Measurements from ENCODE around the gene KIF21A.
"Not testable (repeated sequence)": the region's sequence is repeated elsewhere in the genome, so short reads cannot be mapped to it uniquely, and the experiment has no call there.

Gene KIF21A

DNA sequence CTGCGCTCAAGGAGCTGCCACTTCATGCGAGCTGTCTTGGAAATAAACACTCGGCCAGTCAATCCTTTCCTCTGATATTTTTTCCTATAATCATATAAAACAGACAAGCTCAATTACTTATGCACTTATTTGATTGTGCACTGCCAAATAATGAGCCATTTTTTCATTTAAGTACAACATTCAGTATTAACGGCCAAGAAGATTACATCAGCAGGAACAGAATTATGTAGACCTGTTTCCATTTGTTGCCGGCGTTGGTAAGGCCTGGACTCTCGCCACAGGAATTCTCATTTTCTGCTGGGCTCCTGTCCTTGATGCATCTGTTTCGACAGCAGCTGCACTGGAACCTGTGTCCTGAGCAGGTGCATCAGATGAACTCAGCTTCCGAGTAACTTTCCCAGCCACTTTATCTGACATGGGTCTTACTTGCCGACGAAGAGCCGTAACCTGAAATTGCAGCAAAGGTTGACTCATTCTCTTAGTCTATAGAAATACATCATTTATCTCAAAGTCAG is 110.2 kb downstream of the KIF21A start:
- DNase-seq = no peak

DNA sequence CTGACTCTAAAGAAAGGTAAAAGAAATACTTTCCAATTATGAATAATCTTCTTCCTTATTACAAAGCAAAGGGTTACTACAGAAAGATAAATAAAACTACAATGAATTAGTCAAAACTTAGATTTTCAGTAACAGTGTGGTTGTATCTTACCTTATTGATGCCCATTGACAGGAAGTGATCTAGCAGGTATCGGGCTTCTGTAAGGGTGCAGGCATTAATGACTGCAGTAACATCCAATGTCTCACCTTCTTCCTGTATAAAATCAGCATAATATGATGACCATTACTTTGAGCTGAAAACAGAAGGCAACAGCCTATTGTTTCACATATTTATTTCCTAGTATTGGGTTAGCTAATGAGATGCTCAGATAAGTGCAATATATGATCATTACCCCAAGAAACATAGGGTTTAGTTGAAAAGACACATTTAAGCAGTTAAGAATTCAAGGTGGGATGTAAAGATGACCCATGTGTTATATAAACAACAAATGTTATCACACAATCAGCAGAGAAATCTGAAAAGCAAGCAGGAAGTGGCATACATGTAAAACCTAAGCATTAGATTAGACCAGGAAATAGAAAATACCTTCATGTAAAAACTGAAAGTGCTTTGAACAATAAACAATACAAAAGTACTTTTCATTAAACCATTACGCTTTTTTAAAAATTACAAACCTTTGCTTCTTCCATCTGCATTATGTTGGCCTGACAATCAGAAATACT is 111.2 kb downstream of the KIF21A start:
- no peak for DNase-seq

DNA sequence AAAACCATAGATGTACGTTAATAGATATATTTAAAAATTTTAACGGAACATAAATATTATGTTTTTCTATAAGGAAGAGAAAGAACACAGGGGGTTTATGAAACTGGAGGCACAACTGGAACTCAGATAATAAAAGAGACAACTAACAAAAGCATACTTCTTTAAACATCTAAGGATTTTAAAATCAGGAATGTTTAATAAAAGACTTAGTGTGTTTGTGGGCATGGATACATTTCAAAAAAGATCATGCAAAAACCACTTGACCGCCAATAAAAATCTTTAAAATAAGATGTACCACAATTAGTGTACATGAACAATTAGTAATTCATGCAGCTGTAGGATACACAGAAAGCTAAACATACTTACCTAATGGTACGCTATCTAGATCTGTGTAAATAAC is 113.0 kb downstream of the KIF21A start:
- DNase-seq = no peak

DNA sequence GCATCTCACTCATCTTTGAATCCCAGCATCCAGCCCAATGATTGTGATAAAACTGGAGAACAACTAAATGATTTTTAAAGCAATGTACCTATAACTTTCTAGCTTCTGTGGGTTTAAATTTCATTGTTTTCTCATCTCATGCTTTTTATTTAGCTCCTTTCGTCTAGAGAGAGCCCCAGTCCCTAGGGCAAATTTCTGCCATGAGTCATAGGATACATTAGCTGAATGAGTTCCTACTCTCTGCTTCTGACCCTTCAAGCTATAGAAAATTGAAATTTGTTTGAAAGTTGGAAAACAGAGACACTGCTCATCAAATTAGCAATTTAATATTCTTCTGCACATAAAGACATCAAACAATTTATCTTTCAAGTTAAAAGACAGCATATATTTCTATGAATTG is 113.9 kb downstream of the KIF21A start:
- DNase-seq = no peak

DNA sequence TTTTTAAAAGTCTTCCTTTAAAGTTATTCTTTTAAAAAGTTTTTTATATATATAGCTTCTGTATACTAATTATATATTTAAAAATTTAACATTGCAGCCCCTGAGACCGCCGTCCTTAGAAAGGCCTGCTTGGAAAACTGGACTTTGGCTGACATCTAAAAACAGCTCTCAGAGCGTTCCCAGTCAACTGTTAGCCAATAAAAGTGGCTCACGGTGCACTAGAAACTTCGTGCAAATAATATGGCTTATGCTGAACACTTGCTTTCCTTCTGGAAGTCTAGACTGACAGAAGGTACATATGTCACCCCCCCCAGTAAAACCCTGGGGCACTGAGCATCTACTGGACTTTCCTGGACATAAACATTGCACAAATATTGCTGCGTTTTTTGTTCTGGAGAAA is 115.0 kb downstream of the KIF21A start:
- DNase-seq = no peak

DNA sequence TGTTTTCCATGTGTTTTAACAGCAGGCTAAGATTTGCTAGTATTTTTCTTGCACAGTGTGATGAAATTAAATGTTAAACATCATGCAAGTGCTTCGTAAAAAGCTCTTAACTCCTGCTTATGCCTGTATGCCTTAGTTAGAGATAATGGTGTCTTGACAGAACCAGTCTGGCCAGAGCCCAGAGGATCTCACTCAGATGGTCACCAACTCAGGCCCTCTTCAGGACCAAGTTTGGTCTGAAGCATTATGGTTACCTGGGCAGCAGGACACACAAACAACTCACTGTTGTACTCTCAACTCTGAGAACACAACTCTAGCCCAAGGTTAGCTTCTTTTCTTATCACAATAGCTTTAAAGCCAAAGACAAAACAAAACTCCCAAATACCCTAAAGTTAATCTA is 115.4 kb downstream of the KIF21A start:
- DNase-seq = no peak

DNA sequence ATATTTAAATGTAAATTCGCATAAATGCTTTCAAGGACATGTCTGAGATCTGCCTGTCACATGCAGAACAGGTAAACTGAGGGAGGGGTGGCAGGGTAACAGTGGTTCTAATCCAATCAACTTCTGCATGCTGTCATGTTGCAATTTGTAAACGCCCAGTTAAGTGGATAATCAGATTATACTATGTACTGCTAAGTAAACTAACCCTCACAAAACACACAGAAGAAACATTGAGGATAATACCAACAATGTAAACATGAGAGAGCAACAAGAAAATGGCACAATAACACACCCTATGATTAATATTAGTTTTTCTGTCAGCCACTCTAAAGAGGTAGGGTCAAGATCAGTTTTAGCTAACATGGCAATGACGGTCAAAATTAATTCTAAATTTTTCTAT is 123.7 kb downstream of the KIF21A start:
- DNase-seq = no peak

DNA sequence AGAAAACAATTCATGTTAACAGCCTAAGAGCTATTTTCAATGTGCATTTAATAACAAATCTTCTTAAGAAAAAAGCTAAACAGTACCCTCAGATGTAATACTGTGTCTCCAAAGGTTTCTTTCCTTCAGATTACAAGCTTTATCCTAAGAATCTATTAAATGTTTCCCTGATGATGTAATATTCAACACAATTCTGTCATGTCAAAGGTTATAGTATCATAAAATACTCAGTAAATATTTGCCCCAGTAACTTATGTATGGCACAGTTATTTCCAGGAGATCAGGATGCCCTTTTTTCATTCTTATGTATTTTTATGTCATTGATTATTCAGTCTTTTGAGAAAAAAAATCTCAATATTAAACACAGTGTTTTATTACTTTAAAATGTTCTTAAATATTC is 128.4 kb downstream of the KIF21A start:
- DNase-seq = no peak

DNA sequence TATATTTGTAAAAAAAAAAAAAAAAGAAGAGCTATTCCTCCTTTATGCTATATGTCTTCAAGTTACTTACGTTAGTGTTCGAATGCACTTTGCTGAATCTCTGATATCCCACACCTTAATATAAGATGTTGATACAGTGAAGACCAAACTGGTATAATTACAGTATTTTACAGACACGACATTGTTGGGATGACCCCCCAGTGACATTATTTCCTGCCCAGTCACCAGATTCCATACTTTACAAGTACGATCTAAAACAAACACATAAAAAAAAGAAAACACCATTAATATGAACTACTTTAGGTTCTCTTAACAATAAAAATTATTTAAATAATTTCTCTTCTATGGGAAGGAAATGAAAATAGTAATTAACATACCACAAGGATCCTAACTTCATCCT is 133.4 kb downstream of the KIF21A start:
- no peak for DNase-seq

DNA sequence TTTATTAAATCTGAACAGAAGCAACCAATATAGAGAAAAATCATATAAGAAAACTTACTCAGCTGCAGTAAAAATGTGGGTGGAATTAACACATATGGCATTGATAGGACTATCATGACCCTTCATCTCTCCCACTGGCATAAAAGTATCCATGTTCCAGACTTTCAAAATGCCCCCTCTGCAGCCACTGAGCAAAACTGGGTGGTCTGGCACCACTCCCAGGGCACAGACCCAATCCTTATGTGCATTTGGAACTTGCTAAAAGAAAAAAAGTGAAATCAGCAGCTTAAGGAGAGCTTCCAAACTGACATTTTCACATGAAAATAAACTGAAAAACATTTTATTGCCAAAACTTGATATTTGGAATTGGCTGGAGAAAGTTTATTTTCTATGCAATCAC is 141.5 kb downstream of the KIF21A start:
- no peak for DNase-seq

DNA sequence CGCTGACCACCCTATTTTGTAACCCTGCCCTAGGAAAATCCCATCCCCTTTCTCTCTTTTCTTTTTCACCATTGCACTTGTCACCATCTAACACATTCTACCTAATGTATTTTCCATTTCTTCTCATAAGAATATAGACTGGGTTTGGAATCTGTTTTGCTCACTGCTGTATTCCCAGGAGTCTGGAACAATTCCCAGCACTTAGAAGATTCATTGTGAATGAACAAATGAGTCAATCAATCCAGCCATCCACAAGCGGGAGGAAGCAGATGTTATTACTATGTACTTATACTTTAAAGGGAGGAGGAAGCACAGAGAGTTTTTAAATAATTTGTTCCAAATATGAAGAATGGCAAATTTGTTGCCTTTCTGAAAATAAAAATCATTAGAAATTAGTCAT is 142.1 kb downstream of the KIF21A start:
- DNase-seq = no peak

DNA sequence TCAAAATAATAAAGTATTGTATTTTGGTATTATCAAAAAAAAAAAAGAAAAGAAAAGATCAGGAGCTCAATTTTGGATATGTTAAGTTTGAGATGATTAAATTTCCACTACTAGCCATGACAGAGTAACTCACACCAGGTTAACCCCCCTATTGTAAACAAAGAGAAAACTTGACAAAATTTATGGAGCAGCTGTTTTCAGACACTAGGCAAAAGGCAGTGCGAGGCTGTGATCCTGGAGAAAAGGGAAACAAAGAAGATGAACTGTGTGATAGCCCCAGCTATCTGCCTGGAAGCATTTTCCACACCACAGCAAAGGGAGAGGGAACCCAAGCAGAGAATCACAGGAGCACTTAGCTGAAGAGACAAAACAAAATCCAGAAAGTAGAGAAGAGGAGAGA is 145.0 kb downstream of the KIF21A start:
- no peak for DNase-seq

DNA sequence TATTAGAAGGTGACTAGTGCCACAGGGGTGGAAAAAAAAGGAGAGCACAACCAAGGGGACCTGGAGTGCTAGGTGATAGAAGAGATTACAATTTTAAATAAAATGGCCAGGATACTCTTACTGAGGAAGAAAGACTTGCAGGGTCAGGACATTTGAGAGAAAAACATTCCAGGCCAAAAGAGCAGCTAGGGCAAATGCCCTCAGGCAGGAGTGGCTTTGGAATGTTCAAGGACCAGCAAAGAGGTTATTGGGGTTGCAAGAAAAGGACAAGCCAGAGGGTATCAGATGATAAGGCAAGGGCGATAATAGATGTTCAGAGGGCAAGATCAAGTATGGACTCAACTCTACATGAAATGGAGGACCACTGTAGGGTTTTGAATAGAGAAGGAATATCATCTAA is 146.4 kb downstream of the KIF21A start:
- no peak for DNase-seq

DNA sequence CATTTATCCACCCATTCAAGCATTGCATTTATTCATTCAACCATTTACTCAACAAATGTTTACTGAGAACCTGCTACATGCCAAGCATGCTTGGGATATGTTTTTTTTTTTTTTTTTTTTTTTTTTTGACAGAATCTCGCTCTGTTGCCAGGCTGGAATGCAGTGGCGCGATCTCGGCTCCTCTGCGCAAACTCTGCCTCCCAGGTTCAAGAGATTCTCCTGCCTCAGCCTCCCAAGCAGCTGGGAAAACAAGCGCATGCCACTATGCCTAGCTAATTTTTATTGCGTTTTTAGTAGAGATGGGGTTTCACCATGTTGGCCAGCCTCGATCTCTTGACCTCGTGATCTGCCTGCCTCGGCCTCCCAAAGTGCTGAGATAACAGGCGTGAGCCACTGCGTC is 147.3 kb downstream of the KIF21A start:
- not testable (repeated sequence) for DNase-seq

DNA sequence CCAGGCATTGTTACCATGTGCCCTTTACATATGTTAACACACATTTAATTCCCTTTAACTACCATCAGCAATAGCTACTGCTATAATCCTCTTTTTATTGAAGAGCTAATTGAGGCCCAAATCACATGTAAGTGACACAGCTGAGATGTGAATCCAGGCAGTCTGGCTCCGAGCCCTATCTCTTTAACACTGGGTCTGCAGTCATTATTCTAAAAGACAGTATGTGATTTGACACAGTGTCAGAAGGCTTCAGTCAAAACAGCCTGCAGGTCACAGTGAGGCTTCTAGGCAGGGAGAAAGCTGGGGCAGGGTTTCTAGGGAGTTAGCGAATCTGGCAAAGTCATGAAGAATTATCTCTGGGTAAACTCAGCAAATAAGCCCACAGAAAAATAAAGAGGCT is 148.2 kb downstream of the KIF21A start:
- DNase-seq = no peak

DNA sequence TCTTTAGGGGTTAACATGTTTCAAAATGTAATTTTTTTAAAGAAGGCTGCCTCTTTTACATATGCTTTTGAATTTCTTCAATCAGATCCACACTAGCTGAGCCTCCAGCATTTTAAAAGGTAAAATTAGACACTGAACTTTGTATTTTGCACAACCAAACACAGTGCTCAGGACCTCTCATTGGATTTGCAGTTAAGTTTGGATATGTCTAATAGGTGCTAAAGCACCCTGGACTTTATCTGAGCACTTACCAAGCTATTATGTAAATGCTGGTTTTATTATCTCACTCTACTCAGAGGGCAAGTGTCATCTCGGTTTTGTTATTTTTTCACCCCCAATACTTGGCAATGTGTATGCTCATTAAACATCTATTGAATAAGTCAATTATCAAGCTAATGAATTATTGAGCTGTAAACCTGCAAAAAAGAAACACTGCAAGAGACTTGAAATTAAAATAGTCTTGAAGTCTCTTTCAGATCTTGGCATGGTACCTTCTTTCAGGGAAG is 150.7 kb downstream of the KIF21A start:
- no peak for DNase-seq

DNA sequence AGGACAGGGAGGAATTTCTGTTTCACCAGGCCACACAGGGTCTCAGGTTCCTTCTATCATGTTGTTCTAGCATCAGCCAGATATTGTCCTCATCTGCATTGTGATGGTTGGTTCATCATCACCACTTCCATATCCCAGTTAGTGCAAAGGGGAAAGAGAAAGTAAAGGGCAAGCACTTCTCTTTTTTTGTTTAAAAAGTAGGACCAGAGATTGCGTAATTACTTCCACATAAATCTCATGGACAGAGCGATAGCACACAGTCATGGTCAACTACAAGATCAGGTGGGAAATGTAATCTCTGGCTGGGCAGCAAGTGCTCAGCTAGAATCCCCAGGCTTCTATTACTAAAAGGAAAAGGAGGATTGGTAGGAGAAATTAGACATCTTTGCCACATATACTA is 155.1 kb downstream of the KIF21A start:
- DNase-seq = no peak

DNA sequence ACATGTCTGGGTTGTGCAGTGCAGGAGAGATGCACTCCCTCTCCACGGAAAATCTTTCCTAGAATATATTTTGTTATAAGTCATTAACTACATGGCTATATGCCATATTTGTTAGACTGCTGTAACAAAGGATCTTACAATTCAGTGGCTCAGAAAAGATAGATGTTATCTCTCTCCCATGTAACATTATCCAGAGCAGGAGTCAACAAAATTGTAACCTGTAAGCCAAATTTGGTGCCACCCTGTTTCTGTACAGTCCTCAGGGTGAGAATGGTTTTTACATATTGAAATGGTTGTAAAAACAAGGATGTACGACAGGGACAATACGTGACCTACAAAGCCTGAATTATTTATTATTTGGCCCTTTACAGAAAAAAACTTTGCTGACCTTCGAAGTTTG is 155.5 kb downstream of the KIF21A start:
- no peak for DNase-seq

DNA sequence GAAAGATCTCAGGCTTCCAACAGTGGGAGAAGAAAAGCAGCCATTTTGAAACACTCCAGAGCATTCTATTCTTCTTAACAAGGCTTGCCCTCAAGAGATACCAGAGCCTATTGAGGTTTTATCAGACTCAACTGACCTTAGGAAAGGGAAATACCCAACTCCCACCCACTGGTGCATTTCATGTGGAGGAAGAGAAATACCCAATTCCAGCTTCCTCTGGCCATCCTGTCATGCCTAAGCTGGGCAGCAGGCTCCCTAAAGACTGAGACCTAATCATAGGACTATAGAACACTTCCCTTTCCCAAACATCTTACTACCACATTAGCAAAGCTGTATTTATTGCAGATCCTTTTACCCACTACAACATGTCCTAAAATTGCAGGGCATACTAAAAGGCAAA is 164.5 kb downstream of the KIF21A start:
- DNase-seq = no peak

DNA sequence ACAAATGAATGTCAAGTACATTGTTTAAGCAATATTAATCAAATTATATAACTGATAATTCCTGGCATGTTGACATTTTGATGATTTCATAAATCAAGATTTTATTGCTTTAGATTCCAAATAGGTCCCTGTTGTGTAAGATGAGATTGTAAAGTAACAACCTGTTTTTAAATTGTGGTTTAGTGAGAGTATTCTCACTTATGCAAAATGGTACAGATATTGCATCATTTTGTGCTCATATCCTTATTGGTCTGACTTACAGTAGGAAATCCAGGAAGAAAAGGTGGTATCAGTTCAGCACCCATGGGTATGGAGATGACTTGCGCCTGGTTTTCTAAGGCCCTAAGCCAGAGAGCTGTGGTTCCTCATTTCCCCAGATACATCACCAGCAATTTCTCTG is 165.5 kb downstream of the KIF21A start:
- DNase-seq = no peak

DNA sequence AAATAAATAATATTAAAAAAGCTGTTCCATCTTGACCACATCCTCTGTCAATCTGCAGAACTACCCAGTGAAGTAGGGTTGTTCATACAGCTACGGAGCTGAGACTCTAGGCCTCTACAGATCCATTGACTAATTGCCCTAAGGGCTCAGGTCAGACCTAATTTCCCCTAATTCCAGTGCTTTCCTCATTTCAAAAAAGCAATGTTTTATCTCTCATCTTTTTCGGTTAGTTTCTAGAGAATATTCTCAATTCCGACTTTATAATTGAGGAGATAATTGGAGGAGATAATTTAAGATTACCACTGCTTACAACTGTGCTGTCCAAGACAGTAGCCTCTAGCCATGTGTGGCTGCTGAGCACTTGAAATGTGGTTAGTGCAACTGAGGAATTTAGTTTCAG is 167.1 kb downstream of the KIF21A start:
- no peak for DNase-seq

DNA sequence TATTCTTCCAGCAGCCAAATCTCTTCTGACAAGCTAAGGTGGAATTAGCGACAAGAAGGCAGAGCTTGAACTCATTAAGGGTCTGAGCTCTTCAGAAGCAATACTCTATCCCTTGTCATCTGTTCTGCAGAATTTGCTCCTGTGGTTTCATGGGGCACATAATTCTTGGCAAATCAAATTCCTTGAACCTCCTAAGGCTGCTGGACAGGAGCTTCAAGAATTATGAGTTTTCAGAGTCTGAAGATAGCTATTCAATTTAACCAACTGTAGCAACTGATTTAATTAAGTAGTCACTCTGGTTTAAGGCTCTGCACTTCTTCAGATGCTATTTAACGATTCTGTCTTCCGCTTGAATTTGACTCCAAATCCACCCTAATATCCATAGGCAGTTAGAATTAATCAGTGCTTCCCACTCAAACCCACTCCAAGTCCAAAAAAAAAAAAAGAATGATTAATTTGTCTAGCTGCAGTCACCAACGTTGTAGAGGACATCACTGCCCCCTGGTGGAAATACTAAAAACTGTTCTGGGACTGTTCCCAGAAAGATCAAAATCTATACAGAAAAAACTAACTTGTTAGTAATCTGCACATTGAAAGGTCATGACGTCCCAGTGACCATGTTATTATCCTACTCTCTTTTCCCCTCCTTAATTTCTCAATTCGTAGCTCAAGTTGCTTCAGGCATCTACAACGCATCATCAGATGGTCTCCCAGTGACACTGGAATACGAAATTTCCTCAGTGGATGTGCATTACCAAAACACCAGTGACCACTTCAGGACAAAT is 169.9 kb downstream of the KIF21A start:
- peak; percentile 26 for DNase-seq

DNA sequence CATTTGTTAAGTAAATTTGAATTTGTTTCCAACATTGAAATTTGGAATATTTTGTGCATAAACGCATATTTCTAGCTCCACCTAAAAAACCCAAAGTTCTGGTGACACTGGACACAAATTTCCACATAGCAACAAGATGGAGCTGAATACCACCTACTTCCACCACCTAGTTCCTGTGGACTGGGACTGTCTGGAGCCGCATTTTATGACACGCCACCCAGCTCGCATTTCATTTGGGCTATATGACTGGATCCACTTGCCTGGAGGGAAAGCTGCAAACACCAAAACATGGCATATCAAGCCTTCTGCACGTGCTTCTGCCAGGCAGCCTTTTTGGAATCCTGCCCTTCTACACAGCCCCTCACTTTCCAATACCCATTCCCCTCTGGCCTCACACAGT is 173.4 kb downstream of the KIF21A start:
- no peak for DNase-seq

DNA sequence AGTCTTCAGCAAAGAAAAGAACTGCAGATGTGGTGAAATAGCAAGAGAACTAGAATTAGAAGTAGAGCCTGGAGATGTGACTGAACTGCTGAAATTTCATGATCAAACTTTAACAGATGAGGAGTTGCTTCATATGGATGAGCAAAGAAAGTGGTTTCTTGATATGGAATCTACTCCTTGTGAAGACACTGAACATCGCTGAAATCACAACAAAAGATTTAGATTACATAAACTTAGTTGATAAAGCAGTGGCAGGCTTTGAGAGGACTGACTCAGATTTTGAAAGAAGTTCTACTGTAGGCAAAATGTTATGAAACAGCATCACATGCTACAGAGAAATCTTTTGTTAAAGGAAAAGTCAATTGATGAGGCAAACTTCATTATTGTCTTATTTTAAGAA is 175.0 kb downstream of the KIF21A start:
- DNase-seq = no peak

Data from activated CD4-positive, alpha-beta T cell treated with anti-CD3 and anti-CD28 coated beads for 48 hours (primary cell).